NCI-H774 (cell line): ENCODE measurements around the gene VEPH1.
"Not testable (repeated sequence)": the region's sequence is repeated elsewhere in the genome, so short reads cannot be mapped to it uniquely, and the experiment has no call there.

Experiments used
- DNase-seq: peaks from one replicate; lab custom pipeline; 2025; lab: John Stamatoyannopoulos, UW

VEPH1 gene

GRCh38 chr3:157384491-157384890 lies 118.7 kb downstream of the VEPH1 start:
- no peak for DNase-seq

- DNase-seq = no peak
Observed at GRCh38 chr3:157384031-157384430, 119.2 kb downstream of the VEPH1 start.

- DNase-seq = no peak
Observed at GRCh38 chr3:157381606-157382005, 121.6 kb downstream of the VEPH1 start.

- no peak for DNase-seq
Observed at GRCh38 chr3:157379525-157380140, 123.6 kb downstream of the VEPH1 start.

DNA sequence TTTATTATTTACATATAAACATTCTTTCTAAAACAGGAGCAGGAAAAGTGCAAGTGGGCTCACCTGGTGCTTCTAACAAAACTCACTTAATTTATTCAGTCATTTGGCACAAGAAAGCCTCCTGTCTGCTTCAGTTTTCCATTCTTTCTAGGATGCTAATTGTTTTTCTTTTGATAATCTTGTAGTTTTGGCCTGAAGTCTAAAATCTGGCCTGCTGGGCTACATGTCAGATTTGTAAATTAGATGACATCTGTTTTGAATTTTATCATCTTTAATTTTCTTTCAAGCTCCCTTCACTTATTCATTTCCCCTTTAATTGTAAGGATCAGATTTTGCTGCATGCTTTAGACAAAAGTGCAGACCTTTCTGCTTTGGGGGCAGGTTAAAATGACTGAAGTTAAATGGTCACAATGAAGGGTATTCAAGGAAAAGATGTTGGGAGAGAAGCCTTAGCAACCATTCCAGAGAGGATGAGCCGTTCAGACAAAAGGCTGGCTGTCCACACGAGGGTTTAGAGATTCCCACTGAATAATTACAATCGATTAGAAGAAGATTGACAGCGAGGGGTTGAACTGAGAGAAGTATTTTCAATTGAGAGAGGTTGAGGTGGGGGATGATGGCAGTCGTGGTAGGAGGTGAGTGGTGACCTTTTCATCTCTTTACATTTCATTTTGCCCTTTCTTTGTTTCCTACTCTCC lies 126.5 kb downstream of the VEPH1 start:
- DNase-seq = no peak

DNA sequence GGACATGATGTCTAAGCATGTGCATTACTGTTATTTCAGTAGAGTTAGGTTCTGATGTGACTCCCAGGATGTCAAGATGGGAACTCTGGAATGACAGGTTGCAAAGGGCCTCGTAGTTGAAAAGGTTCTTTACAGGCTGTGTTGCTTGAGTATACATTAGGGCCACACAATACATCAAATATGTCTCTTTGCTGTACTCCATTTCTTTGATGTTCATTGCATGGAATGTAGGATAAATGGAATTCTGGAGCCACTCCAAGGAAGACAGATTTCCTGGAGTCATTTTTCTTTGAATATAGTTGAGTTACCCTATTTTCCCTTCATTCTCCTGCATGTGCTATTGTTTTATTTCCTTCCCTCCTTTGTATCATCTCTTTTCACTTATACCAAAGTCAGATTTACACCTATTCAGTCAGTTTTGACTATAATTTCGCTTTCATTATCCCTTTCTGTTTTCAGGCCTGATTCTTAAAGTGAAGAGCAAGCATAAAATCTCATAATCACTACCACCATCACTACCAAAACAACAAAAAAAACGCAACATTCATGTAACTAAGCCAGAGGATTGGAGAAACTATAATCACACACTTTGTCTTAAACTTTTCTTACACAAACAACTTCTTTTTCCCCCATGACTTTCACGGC lies 127.8 kb downstream of the VEPH1 start:
- no peak for DNase-seq

GRCh38 chr3:157374933-157375332 lies 128.3 kb downstream of the VEPH1 start:
- no peak for DNase-seq

- DNase-seq = no peak
Observed at GRCh38 chr3:157373783-157374182, 129.4 kb downstream of the VEPH1 start.

DNA sequence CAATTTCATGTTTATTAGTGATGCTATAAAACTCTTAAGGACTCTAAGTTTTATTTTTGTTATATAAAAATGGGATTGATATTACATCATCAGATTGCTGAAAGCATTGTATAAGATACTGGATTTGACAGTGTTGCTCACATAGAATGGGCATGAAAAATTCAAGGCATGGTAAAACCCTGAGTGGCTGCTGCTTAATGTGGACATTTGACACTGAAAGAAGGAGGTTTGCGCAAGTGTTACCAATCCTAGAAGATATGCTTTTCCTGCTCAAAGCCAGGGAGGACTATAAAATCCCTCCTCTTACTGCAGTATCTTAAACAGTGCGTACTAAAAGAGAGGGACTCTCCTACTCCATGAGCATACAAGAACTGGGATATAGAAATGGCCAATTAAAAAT lies 132.3 kb downstream of the VEPH1 start:
- DNase-seq = no peak

GRCh38 chr3:157369727-157370421 lies 133.3 kb downstream of the VEPH1 start:
- DNase-seq = no peak

DNA sequence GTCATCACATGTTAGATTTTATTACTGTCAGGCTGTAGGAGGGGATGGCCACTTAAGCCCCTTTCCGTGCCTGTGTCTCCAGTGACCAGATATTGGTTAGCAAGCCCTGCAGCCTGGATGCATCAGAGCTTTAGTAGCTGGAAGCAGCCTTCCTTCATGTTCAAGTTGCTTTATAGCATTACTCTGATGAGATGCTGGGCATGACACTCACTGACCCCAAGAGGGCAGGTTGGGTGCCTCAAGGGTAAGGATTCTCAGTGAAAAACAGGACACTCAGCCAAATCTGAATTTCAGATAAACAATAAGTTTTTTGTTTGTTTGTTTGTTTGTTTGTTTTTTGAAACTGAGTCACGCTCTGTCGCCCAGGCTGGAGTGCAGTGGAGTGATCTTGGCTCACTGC lies 135.0 kb downstream of the VEPH1 start:
- no peak for DNase-seq

- DNase-seq = no peak
Observed at GRCh38 chr3:157363393-157363792, 139.8 kb downstream of the VEPH1 start.

GRCh38 chr3:157362348-157362747 lies 140.9 kb downstream of the VEPH1 start:
- no peak for DNase-seq

DNA sequence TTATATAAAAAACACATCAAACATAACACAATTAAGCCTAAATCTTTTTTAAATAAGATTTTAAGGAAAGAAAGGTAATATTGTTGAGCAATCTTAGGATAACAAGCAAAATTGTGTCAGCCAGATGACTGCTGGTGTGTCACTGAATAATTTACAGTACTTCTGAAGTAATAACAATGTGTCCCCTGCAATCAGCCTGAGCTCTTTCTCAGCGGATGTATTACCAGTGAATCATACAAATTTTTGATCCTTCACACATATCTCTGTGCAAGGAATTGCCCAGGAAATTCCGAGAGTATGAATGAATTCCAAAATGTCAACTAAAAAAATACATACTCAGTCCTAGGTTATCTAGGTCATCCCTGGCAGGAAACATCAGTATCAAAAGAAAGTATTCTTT lies 143.2 kb downstream of the VEPH1 start:
- DNase-seq = no peak

DNA sequence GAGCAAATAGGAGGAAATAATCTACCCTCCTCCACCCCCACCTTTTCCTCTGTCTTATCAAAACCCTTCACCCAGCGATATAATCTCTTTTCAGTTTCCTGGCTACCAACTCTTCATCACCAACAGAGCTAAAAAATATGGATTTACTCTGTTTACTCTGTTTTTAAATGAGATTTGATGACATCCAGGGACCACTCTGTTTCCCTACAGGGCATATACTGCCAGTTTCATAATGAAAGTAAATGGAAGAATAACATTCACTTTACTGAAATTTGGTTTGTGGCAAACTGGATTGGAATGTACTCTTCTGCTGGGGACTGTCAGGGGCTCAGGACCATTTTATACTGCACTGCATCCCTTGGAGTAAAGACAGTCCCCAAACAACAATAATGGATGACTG lies 146.7 kb downstream of the VEPH1 start:
- DNase-seq = no peak

GRCh38 chr3:157355276-157355675 lies 147.9 kb downstream of the VEPH1 start:
- no peak for DNase-seq

DNA sequence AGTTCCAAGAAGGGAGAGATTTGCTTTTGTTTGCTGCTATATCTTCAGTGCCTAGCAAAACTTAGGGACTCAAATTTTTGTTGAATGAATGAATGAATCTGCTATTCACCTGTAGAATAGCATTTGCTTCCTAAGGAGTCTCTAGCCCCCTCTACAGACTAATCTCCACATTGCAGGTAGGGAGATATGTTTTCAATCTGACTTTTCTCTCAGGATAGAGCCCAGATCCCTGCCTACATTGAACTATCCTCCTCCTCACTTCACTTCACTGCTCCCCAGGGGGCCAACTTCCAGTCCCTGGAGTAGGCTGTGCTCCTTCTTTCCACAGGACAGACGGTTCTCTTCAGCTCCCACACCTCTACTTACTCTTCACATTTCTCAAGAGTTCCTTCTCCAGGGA lies 148.5 kb downstream of the VEPH1 start:
- no peak for DNase-seq

DNA sequence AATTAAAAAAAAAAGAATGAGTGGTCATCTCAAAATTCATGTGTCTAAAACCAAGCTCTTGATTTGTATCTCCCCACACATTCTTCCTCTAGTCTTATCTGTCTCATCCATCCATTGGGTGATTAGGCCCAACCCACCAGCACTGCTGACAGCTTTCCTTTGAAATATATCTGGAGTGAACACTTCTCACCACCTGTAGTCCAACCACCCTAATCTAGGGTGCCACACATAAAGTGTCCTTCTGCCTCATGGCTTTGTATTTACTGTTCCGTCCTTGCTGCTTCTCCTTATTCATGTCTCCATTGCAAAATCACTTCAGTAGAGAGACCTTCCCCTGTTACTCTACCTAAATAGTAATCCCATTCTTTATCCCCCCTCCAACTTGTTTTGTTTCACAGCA lies 149.0 kb downstream of the VEPH1 start:
- no peak for DNase-seq

GRCh38 chr3:157353652-157354051 lies 149.6 kb downstream of the VEPH1 start:
- no peak for DNase-seq

DNA sequence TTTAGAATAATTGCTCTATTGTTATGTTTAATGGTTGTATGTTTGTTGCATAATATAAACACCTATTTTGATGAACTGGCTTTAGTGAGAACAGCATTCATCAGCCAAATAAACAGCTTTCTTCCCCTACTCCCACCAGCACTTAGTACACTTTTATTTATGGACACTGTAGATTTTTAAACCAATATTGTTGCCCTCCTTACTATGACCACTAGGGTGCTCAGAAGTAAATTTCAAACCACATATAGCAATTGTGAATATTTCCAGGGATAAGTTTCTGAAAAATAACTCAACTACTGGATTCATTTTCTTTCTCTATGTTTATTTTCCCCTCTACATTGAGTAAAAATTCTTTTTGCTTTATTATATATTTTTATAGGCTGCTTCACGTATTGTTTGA lies 151.2 kb downstream of the VEPH1 start:
- DNase-seq = no peak

DNA sequence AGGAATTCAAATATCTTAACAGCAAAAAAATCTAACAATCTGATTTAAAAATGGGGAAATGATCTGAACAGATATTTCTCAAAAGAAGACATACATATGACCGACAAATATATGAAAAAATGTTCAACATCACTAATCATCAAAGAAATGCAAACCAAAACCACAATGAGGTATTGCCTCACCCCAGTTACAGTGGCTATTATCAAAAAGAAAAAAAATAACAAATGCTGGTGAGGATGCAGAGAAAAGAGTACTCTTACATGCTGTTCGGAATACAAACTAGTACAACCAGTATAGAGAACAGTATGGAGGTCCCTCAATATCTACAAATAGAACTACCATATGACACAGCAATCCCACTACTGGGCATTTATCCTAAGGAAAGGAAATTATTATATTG lies 152.6 kb downstream of the VEPH1 start:
- not testable (repeated sequence) for DNase-seq

DNA sequence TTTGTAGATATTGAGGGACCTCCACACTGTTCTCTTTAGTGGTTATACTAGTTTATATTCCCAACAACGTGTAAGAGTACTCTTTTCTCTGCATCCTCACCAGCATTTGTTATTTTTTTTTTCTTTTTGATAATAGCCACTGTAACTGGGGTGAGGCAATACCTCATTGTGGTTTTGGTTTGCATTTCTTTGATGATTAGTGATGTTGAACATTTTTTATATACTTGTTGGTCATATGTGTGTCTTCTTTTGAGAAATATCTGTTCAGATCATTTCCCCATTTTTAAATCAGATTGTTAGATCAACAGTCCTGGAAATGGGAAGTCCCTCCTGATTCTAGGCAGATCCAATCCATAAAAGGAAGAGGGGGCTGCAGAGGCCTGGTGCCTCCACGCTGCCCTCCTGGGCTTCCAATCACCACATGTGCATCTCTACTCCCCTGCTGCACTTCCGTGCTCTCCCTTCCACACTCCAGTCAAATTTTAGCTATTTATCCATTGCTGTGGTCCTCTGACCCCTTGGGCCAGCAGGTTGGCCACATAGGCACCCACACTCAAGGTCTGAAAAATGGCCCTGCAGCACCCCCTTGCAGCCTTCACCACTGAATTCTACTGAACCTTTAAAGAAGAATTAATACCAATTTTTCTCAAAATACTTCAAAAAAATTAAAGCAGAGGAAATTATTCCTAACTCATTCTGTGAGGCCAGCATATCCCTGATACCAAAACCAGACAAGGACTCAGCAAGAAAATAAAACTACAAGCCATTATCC lies 154.7 kb downstream of the VEPH1 start:
- DNase-seq = not testable (repeated sequence)
